ENCODE data around the gene PDE4D.

- TF ChIP-seq PPARA (CRISPR knock-in tag; IDR thresholded peaks at IDR 0.05; ENCODE audit: borderline replicate concordance) (no peak), ZNF565 (CRISPR knock-in tag; conservative IDR thresholded peaks at IDR 0.05; ENCODE audit: low read depth) (no peak), POU6F1 (CRISPR knock-in tag; IDR thresholded peaks at IDR 0.05; ENCODE audit: borderline replicate concordance, low read depth) (no peak), ZC3H10 (CRISPR knock-in tag; IDR thresholded peaks at IDR 0.05) (no peak), ZFP3 (CRISPR knock-in tag; IDR thresholded peaks at IDR 0.05) (no peak), CSRNP3 (CRISPR knock-in tag; IDR thresholded peaks at IDR 0.05) (no peak), ARNTL (CRISPR knock-in tag; IDR thresholded peaks at IDR 0.05; ENCODE audit: borderline replicate concordance, low read depth) (no peak), TCF4 (CRISPR knock-in tag; IDR thresholded peaks at IDR 0.05; ENCODE audit: borderline replicate concordance) (no peak), PATZ1 (CRISPR knock-in tag; IDR thresholded peaks at IDR 0.05; ENCODE audit: borderline replicate concordance) (no peak), CREB5 (CRISPR knock-in tag; IDR thresholded peaks at IDR 0.05; ENCODE audit: low read depth) (no peak)
Observed at GRCh38 chr5:59042201-59043055, 851.1 kb downstream of the PDE4D start.

All from SK-N-SH treated with all-trans-retinoic acid at 6 μM for 48 hours (cell line).